NCI-H187 treated with DMSO at 0.1 percent for 48 hours (cell line): ENCODE results near the gene ABT1.

Experiments
- DNase-seq: peaks from one replicate; lab custom pipeline; 2025; lab: John Stamatoyannopoulos, UW

The ABT1 gene

DNA sequence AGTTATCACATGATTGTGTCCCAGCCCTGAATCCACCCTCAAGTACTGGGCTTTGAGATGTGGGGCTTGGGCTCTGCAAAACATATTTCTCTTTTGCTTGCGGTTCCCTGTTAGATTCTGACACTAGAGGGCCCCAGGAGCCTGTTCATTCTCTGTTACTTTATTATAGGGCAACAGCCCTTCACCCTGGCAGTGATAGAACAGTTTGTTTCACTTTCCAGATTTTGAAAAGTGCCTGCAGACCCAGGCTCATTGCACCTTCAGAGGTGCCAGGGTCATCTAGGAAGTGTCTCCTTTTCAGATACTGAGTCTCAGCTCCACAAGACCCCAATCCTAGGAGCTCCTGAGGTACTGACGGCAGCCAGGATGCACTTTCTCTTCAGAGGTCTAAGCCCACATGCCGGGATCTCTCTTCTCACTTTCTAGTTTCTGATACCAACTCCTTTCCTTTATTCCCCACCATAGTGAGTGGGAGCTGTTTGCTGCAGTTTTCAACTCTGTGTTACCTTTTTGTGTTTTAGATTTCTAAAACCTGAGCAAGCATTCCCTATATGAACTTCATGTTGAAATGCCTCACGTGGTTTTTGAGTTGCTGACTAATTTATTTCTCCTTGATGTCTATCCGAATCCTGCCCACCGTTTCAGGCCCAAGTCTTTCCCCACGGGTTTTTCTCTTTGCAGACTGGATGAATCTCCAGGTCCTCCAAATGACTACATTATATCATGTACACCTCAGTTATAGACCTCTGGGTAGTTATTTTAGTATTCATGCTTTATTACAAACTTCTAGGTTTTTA lies 10.9 kb downstream of the ABT1 start:
- no peak for DNase-seq

- no peak for DNase-seq
Measured at GRCh38 chr6:26609463-26609862, 12.7 kb downstream of the ABT1 start.

GRCh38 chr6:26611599-26611998 lies 14.8 kb downstream of the ABT1 start:
- no peak for DNase-seq

- DNase-seq = no peak
Measured at GRCh38 chr6:26613201-26613600, 16.4 kb downstream of the ABT1 start.

DNA sequence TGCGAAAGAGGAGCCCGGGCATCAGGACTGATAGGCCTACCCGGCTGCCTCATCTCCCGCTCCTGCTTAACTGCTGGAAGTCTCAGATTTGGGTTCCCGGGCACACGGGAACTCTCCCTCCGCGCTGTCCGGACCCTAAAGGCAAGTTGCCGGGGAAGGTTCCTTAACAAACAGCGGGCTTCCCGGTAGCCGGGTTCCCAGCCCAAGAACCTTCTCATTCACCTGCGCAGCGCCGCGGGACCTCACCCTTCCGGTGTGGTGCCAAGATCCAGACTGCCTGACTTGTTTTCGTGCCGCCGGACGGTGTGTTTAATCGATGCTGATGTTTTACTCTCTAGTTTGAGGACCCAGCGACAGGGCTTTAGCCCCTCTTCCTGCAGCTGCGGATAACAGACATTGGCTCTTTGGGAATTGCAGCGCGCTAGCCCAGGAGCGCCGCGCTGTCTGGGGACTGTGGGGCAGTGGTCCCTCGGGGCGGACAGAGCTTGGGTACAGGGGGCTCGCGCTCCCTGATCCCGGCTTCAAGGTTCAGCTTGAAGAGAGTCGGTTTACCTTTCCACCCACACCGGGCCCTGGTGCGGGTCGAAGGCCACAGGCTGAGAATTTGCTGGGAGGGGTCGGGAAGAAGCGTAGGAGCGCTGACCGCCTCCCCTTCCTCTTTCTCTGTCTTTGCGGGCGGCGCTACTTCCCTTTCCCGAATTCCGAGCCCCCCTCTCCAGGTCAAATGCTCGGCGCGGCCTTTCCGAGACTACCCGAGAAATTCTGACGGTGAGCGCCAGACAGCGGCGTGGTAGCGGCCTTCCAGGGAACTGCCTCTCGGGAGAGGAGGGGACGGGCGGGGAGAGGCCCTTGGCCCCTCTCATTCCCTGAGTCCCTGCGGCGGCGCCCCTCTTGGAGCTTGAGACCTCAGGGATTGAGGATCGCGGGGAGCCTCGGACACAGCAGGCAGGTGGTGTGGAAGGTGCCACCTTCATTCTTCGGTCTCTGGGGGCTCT lies 17.2 kb downstream of the ABT1 start:
- no peak for DNase-seq

GRCh38 chr6:26623339-26623859 lies 26.6 kb downstream of the ABT1 start:
- DNase-seq = no peak

DNA sequence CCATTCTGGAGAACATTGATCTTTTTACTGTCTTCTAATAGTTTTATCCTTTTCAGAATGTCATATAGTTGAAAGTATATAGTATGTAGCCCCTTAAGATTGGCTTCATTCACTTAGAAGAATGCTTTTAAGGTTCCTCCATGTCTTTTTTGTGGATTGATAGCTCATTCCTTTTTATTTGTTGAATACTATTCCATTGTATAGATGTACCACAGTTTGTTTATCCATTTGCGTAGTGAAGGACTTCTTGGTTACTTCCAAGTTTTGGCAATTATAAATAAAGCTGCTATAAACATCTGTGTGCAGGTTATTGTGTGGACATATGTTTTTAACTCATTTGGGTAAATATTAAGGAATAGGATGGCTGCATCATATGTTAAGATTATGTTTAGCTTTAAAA lies 27.8 kb downstream of the ABT1 start:
- DNase-seq = no peak

- no peak for DNase-seq
Measured at GRCh38 chr6:26627843-26628242, 31.1 kb downstream of the ABT1 start.

DNA sequence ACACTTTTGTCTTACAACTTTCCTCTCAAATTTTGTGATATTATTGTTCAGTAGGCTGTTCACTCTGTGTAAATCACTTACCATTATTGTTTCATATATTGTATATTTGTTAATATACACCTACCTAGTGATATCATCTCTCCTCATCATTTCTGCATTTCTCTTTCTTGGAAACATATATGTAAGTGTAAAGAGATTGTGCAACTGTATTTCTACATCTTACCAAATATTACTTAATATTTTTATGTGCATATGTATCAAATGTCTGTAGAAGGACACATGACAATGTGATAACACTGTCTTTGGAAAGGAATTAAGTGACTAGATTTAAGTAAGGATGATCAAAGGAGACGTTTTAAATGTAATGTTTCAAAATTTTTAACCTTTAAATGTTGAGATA lies 32.6 kb downstream of the ABT1 start:
- DNase-seq = no peak

- no peak for DNase-seq
Measured at GRCh38 chr6:26640806-26641205, 44.1 kb downstream of the ABT1 start.

GRCh38 chr6:26646074-26646473 lies 49.3 kb downstream of the ABT1 start:
- DNase-seq = no peak
